ENCODE data around the gene EIF4B.
A peak's percentile ranks its signal among the peaks of the same experiment; 100 is the strongest.

The EIF4B gene

DNA sequence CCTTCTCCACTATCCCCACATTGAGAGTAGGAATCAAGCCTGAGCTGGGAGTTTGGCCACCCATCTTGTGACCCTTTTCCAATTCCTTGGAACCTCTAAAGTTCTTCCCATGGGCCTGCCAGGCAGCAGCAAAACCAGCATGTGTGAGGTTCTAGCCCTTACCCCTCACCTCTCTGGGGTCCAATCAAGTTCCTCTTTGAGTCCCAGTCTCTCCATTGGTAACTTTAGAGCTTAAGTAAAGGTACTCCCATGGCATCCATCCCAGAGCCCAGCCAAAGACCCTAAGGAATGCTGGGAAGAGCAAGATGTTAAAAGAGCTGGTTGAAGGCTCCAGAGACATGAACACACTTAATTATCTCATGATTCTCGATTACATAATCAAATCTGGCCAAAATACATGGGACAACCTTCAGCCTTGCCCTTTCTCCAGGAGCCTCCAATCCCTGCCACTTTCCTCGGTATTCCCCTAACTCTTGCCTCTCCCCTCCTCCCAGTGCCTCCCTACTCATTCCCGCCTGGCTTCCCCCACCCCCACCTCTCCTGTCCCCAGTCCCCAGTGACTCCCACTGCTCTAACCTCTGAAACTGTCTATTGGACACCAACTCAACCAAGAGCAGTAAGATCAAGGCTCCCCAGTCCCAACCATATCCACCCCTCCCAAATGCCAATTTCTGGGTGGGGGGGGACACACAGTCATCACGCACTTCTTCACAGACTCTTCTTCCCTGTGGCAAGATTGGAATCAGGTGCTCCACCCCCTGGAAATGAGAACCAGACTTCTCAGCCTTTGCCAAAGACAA lies 38.8 kb downstream of the EIF4B start:
- DNase-seq (ENCODE audit: low spot score) = no peak
- CTCF ChIA-PET = interaction anchor here (1.6 kb wide), 1 partner anchor 19 kb away, joined by 5 read pairs; no protein-coding TSS in a partner anchor

DNA sequence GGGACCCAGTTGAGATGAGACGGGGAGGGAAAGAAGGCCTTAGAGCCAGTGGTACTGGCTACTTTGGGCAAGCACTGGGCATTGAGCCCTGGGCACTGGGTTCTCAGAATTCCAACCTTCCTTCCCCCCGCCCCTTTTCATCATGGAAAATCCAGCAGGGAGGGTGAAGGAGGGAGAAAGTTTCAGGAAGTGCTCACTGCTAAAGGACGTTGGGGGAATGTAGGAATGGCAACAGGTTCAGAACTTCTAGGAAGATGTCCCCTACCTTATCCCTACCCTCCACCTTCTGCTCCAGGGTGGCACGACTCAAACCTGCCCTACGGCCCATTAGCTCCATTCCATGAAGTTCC lies 39.4 kb downstream of the EIF4B start:
- CTCF ChIA-PET = interaction anchor here (1.2 kb wide), 1 partner anchor 54 kb away, joined by 3 read pairs; no protein-coding TSS in a partner anchor
- POLR2A ChIA-PET (ENCODE audit: low non-redundant PET) = no interaction called here
- DNase-seq (ENCODE audit: low spot score) = no peak
- peak overlapping the region; percentile 99 for H3K27ac ChIP-seq
- TF ChIP-seq, protein P1, sequence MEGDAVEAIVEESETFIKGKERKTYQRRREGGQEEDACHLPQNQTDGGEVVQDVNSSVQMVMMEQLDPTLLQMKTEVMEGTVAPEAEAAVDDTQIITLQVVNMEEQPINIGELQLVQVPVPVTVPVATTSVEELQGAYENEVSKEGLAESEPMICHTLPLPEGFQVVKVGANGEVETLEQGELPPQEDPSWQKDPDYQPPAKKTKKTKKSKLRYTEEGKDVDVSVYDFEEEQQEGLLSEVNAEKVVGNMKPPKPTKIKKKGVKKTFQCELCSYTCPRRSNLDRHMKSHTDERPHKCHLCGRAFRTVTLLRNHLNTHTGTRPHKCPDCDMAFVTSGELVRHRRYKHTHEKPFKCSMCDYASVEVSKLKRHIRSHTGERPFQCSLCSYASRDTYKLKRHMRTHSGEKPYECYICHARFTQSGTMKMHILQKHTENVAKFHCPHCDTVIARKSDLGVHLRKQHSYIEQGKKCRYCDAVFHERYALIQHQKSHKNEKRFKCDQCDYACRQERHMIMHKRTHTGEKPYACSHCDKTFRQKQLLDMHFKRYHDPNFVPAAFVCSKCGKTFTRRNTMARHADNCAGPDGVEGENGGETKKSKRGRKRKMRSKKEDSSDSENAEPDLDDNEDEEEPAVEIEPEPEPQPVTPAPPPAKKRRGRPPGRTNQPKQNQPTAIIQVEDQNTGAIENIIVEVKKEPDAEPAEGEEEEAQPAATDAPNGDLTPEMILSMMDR (conservative IDR thresholded peaks at IDR 0.05; ENCODE audit: low read depth) = no peak

More for the DNA sequence above, 38.8 kb downstream of the EIF4B start:
- peak overlapping the region; percentile 99 for H3K27ac ChIP-seq
- TF ChIP-seq, protein P1 (conservative IDR thresholded peaks at IDR 0.05; ENCODE audit: low read depth) = no peak
- POLR2A ChIA-PET (ENCODE audit: low non-redundant PET) = no interaction called here

DNA sequence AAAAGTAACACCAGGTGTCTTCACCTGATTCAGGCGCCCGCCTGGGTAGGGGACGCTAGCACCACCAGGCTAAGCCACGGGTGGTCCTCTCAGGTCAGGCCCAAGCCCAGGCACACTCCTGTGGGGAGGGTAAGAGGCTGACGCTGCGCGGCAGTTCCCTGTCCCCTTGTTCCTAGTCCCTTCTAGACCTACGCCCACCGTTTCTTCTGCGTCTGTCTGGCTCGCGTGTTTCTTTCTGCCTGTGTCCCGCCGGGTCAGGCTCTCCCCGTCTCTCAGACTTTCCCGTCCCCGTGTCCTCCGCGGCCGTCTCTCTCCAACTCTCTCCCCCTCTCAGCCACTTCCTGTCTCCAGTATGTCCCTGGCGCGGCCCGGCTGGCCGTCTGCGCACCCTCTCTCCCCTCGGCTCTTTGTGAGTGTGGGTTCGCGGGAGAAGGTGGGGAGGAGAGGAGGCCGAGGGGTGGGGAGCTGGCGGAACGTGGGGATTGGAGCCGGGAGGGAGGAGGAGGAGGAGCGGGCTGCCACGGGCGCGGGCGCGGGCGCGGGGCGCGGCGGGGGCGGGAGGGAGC lies 40.5 kb downstream of the EIF4B start:
- DNase-seq (ENCODE audit: low spot score) = peak; percentile 66
- CTCF ChIA-PET = interaction anchor here (1.0 to 1.6 kb wide), 5 partner anchors 8 to 526 kb away, joined by 3 to 8 read pairs (median 4); no protein-coding TSS in a partner anchor
- TF ChIP-seq, protein P1 (conservative IDR thresholded peaks at IDR 0.05; ENCODE audit: low read depth) = no peak
- POLR2A ChIA-PET (ENCODE audit: low non-redundant PET) = interaction anchor here (0.6 kb wide), 1 partner anchor 466 kb away, joined by 3 read pairs; no protein-coding TSS in a partner anchor
- H3K27ac ChIP-seq = peak overlapping the region; percentile 99

DNA sequence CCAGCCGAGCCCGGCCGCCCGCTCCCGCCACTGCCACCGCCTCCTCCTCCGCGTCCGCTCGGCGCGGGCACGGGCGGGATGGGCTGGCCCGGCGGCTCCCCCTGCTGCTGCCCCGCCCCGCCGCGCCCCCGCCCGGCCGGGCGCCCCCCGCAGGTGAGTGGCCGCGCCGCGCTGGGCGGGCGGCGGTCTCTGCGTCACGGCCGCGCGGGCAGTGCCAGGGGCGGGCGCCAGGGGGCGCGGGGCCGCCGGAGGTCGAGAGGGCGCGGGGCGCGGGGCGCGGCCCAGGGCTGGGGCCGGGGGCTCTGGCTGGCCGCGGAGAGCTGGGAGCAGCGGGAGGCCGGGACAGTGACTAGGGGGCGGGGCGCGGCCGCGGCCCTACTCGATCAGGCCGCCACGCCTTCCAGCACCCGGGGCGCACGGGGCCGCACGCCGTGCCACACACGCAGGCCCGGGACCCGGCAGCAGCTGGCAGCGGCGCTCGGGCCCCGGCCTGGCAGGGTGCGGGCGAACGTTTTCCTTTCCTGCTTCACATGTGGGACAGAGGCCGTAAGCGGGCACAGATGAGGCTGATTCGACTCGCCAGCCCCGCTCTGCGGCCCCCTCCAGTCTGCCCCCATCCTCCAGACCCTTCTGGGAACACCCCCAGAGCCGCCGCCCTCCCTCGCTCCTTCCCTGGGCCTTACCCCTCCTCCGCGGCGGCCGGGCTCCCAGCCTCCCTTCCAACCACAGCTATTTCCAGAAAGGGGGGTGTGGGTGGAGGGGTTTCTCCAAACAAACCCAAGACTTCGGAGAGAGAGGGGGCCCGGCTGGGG lies 41.2 kb downstream of the EIF4B start:
- ChIA-PET POLR2A (ENCODE audit: low non-redundant PET) (interaction anchor here (0.6 kb wide), 1 partner anchor 467 kb away, joined by 3 read pairs; no protein-coding TSS in a partner anchor), CTCF (interaction anchor here (0.6 to 1.6 kb wide), 9 partner anchors 9 to 527 kb away, joined by 3 to 8 read pairs (median 4); no protein-coding TSS in a partner anchor)
- H3K27ac ChIP-seq = peak overlapping the region; percentile 99
- DNase-seq (ENCODE audit: low spot score) = peak; percentile 76
- TF ChIP-seq, protein P1 (conservative IDR thresholded peaks at IDR 0.05; ENCODE audit: low read depth) = peak; percentile 89

DNA sequence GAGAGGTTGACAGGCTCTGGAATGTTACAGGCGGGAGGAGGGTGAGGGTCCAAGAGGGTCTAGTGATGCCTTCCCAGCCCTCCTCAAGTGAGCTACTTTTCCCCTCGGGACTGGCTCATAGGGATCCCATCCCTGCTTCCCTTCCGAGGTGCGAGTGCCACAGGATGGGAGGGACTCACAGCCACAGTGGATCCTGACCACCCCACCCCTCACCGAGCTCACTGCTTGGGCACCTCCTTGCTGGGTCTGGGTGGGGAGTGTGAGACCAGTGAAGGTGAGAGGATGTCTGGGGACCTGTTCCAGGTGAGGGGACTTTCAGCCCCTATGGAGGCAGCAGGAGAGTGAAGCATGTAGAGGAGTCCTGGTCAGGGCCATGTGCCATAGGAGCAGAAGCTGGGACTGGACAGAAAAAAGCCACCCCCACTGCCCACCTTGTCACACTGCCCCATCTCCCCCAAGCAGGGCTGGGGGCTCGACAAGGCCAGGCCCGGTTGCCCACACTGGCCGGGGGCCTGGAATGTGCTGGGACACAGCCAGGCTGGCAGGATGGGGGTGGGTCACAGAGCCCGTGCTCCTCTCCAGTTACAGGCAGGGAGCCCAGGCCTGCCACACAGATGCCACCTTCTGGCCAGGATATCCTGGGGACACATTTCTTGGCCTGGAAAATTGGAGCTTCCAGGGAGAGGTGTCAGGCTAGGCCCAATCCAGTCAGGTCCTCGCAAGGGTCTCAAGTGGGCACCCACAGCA lies 42.0 kb downstream of the EIF4B start:
- no peak for DNase-seq (ENCODE audit: low spot score)
- TF ChIP-seq, protein P1 (conservative IDR thresholded peaks at IDR 0.05; ENCODE audit: low read depth) = peak; percentile 27; the same call in 1 of the 2 replicates
- ChIA-PET POLR2A (ENCODE audit: low non-redundant PET) (interaction anchor here (0.7 kb wide), 1 partner anchor 1262 kb away, joined by 3 read pairs; no protein-coding TSS in a partner anchor), CTCF (interaction anchor here (0.6 to 1.7 kb wide), 10 partner anchors 9 to 527 kb away, joined by 3 to 8 read pairs (median 4); no protein-coding TSS in a partner anchor)
- peak overlapping the region; percentile 99 for H3K27ac ChIP-seq

Measured in RWPE1 (cell line).